Effector CD4-positive, alpha-beta T cell (primary cell): ENCODE measurements around the gene BABAM1.

Experiments
- DNase-seq: peaks from one replicate; pipeline ENCODE4 v3.0.0-alpha.2; 2020

Gene BABAM1

GRCh38 chr19:17324357-17325114, 57.3 kb downstream of the BABAM1 start:
- DNase-seq, result no peak

- DNase-seq, result no peak
Observed at GRCh38 chr19:17325133-17325532, 57.9 kb downstream of the BABAM1 start.

DNA sequence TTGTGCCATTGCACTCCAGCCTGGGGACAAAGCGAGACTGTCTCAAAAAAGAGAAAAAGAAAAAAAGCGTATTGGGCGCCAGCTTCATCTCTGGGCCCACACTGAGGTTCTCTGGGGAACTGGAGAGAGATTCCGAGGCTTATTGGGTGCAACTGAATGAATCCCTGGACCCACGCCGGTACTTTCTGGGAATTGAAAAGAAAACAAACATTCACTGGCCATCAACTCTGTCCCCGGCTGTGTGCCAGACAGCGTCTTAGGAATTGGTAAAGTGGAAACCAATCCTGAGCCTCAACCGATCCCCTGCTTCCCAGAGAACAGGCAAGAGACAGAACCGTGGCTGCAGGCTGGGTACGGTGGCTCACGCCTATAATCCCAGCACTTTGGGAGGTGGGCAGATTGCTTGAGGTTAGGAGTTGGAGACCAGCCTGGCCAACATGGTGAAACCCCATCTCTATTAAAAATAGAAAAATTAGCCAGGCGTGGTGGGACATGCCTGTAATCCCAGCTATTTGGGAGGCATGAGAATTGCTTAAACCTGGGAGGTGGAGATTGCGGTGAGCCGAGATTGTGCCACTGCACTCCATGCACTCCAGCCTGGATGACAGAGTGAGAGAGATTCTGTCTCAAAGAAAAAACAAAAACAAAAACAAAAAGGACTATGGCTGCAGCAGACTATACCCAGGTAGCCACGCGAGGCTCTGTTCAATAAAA, 58.8 kb downstream of the BABAM1 start:
- no peak for DNase-seq

GRCh38 chr19:17326595-17326966, 59.3 kb downstream of the BABAM1 start:
- no peak for DNase-seq

GRCh38 chr19:17327068-17327653, 59.9 kb downstream of the BABAM1 start:
- no peak for DNase-seq

GRCh38 chr19:17327654-17328516, 60.6 kb downstream of the BABAM1 start:
- DNase-seq, result peak; percentile 44
